ENCODE measurements around the gene EHMT1.
"Not testable (repeated sequence)": the region's sequence is repeated elsewhere in the genome, so short reads cannot be mapped to it uniquely, and the experiment has no call there.

EHMT1 gene

DNA sequence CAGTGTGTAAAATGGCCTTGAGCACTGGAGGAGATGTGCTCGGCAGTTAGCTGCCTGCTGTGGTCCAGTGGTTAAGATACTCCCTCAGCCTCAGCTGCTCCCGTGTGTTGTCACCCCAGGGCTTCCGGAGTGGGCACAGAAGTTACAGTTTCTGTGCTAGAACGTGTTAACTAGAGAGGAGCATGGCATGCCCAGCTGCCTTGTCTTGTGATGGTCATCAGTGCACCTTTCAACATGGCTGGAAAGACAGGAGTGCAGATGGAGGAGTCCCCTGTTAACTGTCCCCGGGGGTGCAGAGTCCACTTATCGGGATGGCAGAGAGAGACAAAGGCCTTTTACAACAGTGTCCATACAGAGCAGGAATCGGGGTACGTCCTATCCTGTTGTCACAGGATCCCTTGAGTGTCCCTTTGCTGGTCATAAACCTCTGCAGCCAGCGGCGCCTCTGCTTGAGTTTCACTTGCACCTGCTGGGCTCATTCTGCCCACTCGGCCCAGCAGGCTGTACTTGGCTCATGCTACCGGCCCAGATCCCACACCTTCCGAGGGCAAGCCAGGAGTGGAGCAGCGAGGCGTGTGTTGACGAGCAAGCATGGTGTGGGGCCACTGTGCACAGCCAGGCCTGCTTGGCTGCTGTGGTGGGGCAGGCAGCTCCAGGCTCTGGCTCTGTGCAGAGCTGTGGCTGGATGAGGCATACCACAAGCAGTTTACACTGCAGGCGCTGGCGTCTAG lies 112.6 kb downstream of the EHMT1 start:
- no peak overlapping the region for H3K4me3 ChIP-seq (ENCODE audit: low read depth, low read length)
- H3K36me3 ChIP-seq (replicated peaks) = peaks cover 22% of the 10 kb centered on the region
- no peak overlapping the region for H3K27ac ChIP-seq
- no peaks in the 10 kb centered on the region for H3K27me3 ChIP-seq (replicated peaks)
- DNase-seq = no peak
- in situ Hi-C loops (cut with HindIII; ENCODE audit: low pct_ligation_motif_present, low sequenced_read_pairs) = no loop called here
- no peak for TF ChIP-seq CTCF (IDR thresholded peaks at IDR 0.05; ENCODE audit: low read depth, low read length, missing control alignments)

DNA sequence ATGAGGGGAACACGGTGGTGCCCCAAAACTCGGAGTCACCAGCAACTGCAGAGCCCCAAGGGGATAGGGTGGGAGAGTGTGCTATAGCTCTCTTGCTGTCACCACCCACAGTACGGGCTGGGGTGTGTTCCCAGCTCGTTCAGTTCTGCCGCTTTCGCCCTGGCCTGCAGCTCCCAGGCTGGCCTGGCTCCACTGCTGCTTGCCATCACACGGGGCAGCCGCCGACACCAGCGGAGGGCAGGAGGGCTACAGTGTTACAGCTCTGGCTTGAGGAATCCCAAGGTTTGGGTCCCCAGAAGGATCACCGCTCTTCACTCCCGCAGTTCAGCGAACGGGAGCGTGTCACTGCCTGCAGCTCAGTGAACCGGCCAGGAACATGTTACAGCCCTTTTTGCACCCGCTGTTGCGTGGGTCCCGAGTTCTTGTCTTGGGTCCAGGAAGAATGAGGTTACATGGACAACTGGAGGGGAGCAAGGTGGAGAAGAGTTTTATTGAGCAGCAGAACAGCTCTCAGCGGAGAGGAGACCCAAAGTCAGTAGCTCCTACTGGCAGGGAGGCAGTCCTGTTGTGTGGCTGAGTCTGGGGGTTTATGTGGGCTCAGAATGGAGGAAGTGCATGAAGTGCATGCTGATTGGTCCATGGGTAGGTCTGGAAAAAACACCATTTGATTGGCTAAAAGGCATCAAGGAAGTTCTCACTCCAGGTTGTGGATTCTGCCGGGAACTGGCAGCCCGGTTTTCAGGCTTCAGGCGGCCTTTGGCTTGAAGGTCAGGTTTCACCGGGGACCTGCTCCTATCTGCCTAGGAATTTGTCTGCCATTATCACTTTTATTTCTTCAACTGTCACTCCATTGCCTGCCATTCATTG lies 113.4 kb downstream of the EHMT1 start:
- no peak overlapping the region for H3K4me3 ChIP-seq (ENCODE audit: low read depth, low read length)
- in situ Hi-C loops (cut with HindIII; ENCODE audit: low pct_ligation_motif_present, low sequenced_read_pairs) = no loop called here
- no peak overlapping the region for H3K27ac ChIP-seq
- H3K27me3 ChIP-seq (replicated peaks) = no peaks in the 10 kb centered on the region
- peaks cover 22% of the 10 kb centered on the region for H3K36me3 ChIP-seq (replicated peaks)
- DNase-seq = no peak
- no peak for TF ChIP-seq CTCF (IDR thresholded peaks at IDR 0.05; ENCODE audit: low read depth, low read length, missing control alignments)

DNA sequence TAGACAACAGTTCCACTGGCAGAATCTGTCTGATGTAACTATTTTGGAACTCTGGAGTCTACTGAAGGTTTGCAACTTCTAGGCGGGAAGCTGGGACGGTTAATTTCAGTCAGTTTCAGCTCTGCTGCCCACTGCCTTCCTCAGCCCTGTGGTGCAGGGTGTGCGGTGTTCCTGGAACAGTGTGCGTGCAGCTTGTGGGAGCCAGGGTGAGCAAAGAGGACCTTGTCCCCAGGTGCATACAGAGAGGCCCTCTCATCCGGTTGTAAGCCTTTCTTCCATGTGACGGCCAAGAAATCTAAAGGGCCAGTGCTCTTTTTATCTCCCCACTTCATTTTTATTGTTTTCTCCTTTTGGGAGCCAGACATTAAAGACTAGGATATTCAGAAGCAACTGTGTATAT lies 114.6 kb downstream of the EHMT1 start:
- in situ Hi-C loops (cut with HindIII; ENCODE audit: low pct_ligation_motif_present, low sequenced_read_pairs) = no loop called here
- Histone ChIP-seq H3K36me3 (replicated peaks) (peaks cover 22% of the 10 kb centered on the region), H3K27me3 (replicated peaks) (no peaks in the 10 kb centered on the region), H3K4me3 (ENCODE audit: low read depth, low read length) (no peak overlapping the region), H3K27ac (no peak overlapping the region)
- no peak for DNase-seq
- no peak for TF ChIP-seq CTCF (IDR thresholded peaks at IDR 0.05; ENCODE audit: low read depth, low read length, missing control alignments)

DNA sequence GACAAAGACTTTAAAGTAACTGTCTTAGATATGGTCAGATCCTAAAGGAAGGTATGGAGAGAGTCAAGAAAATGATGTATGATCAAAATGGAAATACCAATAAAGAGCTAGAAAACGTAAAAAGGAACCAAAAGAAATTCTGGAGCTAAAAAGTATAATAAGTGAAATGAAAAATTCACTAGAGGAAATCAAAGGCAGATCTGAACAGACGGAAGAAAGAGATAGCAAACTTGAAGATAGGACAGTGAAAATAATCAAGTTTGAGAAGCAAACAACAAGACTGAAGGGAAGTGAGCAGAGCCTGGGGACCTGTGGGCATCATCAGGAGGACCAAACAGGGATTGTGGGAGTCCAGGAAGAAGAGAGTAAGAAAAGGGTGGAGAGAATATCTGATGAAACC lies 115.4 kb downstream of the EHMT1 start:
- H3K27me3 ChIP-seq (replicated peaks) = no peaks in the 10 kb centered on the region
- DNase-seq = no peak
- in situ Hi-C loops (cut with HindIII; ENCODE audit: low pct_ligation_motif_present, low sequenced_read_pairs) = no loop called here
- H3K4me3 ChIP-seq (ENCODE audit: low read depth, low read length) = no peak overlapping the region
- no peak for TF ChIP-seq CTCF (IDR thresholded peaks at IDR 0.05; ENCODE audit: low read depth, low read length, missing control alignments)
- H3K36me3 ChIP-seq (replicated peaks) = peaks cover 15% of the 10 kb centered on the region
- no peak overlapping the region for H3K27ac ChIP-seq

DNA sequence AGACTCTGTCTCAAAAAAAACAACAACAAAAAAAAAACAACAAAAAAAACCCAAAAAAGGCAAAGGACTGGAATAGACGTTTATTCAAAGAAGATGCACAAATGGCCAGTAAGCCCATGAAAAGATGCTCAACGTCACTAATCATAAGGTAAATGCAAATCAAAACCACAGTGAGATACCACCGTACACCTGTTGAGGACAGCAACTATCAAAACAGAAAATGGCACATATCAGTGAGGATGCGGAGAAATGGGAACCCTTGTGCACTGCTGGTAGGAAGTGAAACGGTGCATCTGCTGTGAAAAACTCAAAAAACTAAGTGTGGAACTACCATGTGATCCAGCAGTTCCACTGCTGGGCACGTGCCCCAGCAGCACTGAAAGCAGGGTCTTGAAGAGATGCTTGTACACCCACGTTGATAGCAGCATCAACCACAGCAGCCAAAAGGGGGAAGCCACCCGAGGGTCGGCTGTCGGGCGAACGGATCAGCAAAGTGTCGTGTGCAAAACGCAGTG lies 119.4 kb downstream of the EHMT1 start:
- in situ Hi-C loops (cut with HindIII; ENCODE audit: low pct_ligation_motif_present, low sequenced_read_pairs) = not testable (repeated sequence)

GRCh38 chr9:137738703-137739102 lies 119.9 kb downstream of the EHMT1 start:
- H3K27me3 ChIP-seq (replicated peaks) = no peaks in the 10 kb centered on the region
- no peak for TF ChIP-seq CTCF (IDR thresholded peaks at IDR 0.05; ENCODE audit: low read depth, low read length, missing control alignments)
- H3K4me3 ChIP-seq (ENCODE audit: low read depth, low read length) = no peak overlapping the region
- H3K36me3 ChIP-seq (replicated peaks) = peaks cover 7% of the 10 kb centered on the region
- DNase-seq = no peak
- in situ Hi-C loops (cut with HindIII; ENCODE audit: low pct_ligation_motif_present, low sequenced_read_pairs) = no loop called here
- H3K27ac ChIP-seq = no peak overlapping the region

More for the DNA sequence above, 119.4 kb downstream of the EHMT1 start:
- not testable (repeated sequence) for H3K4me3 ChIP-seq (ENCODE audit: low read depth, low read length); H3K27ac ChIP-seq; H3K36me3 ChIP-seq (replicated peaks); DNase-seq; H3K27me3 ChIP-seq (replicated peaks)

Measured in brain microvascular endothelial cell (primary cell).